H1 (cell line): Measurements from ENCODE around the gene NOC2L. TPM values are rescaled to one million over a fixed set of nuclear protein-coding genes. Genes with fewer than 3 reads are reported as not detected.

Experiments
- BACH1 ChIP-seq: IDR thresholded peaks from 2 replicates; pipeline ENCODE4 v1.6.1; 2012; ENCODE audit warnings: low read length, improper control_type of control experiment
- CHD1 ChIP-seq: IDR thresholded peaks from 2 replicates; pipeline ENCODE4 v1.6.1; 2012; ENCODE audit warnings: low read depth, low read length, improper control_type of control experiment
- CTBP2 ChIP-seq: IDR thresholded peaks from 2 replicates; pipeline ENCODE4 v1.7.0; 2011; ENCODE audit warnings: borderline replicate concordance, mild to moderate bottlenecking, moderate library complexity, mixed read lengths, low read length; ENCODE audit not compliant: insufficient read depth, insufficient read length
- FOSL1 ChIP-seq: IDR thresholded peaks from 2 replicates; pipeline ENCODE4 v1.6.1; 2011; ENCODE audit warnings: mild to moderate bottlenecking, low read depth, low read length, moderate library complexity; ENCODE audit not compliant: insufficient read depth
- HDAC2 ChIP-seq, 2 experiments: fragments of 300-600 bp in 1 of 2; sonication (generic) in 1 of 2; IDR thresholded peaks; 2 replicates each; pipeline ENCODE4 v1.6.1; 2011 to 2012; ENCODE audit warnings: low read depth in 2 of 2, low read length in 2 of 2, mild to moderate bottlenecking in 2 of 2, moderate library complexity in 2 of 2, borderline replicate concordance in 1 of 2, inconsistent platforms in 1 of 2
- KDM4A ChIP-seq: IDR thresholded peaks from one replicate; pipeline ENCODE4 v1.7.1; 2012; ENCODE audit warnings: low read depth, mild to moderate bottlenecking, moderate library complexity, low read length, inconsistent platforms; ENCODE audit not compliant: severe bottlenecking
- NRF1 ChIP-seq: IDR thresholded peaks from 2 replicates; pipeline ENCODE4 v1.6.1; 2011; ENCODE audit warnings: mild to moderate bottlenecking, low read depth, low read length, improper control_type of control experiment
- polyA plus RNA-seq, 7 experiments: library from polyadenylated mRNA; depleted of rRNA in 3 of 7; stranded (reverse) in 5 of 7; unstranded in 2 of 7; fragments of >200 nt in 5 of 7; fragments of 200-250 nt in 2 of 7; gene quantifications; 1 replicate in 5 of 7; 2 replicates in 1 of 7; 4 replicates in 1 of 7; pipeline versions ENCODE4 v1.2.1 to v1.2.3, GENCODE V29; 2011 to 2013; ENCODE audit warnings: missing spikeins in 2 of 7, mixed read lengths in 2 of 7
- total RNA-seq: library from RNA; stranded (reverse); fragmentation: NEBNext Ultra II Directional; extraction: Animal tissue kit (Norgen Biotek cat#: 25700); gene quantifications from 2 replicates; pipeline ENCODE4 v1.2.1, GENCODE V29; 2021
- TF ChIP-seq, protein P1 (sequence below): IDR thresholded peaks from 2 replicates; pipeline ENCODE4 v1.6.1; 2012; ENCODE audit warnings: inconsistent platforms

The NOC2L gene
- total and polyA plus RNA-seq, 2 of the 8 experiments (the other 6 are each of a cell fraction or from before 2014, with no cell fraction given), result 74.7 to 130 TPM

DNA sequence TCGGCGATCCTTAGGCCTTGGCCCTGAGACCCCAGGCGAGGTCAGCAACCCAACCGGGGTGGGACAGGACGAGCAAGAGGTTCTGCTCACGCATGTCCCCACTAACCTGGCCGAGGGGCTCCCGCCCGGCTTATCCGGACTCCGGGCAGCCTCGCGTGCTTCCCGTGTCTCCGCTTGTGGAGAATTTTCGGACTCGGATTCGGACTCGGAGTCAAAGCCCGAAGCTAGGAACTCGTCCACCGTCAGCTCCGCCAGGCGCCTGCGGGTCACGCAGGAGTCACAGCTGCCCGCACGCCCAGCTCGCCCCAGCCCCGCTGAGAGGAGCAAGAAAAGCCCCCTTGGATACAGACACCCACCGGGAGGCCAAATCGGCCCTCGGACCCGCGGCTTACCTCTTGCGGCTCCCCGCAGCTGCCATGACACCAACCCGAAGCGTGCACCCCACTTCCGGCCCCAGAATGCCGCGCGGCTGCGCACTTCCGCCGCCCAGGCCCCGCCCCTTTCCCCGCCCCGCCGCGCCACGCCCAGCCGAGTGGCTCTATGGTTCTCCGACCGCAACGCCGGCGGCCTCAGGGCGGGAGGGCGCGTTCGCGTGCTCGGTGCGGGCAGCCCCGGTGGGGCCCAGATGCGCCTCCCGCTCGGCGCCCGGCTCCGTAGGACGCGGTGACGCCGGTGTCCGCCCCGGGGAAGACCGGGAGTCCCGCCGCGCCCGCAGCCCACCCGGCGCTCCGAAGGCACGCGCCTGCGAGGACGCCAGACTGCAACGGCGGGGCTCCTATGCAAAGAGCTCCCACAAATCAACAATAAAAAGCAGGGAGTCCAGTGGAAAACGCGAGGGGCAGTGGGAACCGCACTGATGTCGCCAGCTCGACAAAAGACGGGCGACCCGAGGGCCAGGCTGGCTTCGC is at the start of gene NOC2L (continued):
- TF ChIP-seq FOSL1, result no peak
- 0 out of 2 replicates have a peak, but pooled peaks have one; percentile 16 for TF ChIP-seq NRF1
- TF ChIP-seq KDM4A, result peak; percentile 72
- no peak for TF ChIP-seq CHD1
- no peak for TF ChIP-seq CTBP2
- TF ChIP-seq HDAC2 (IDR thresholded peaks at IDR 0.05; ENCODE audit: borderline replicate concordance in 1 of 2, low read depth in 2 of 2, low read length in 2 of 2), result peak in 1 of 2 experiments; percentile 97; a peak in 2 of 4 replicates
- TF ChIP-seq BACH1, result no peak
- TF ChIP-seq, protein P1, sequence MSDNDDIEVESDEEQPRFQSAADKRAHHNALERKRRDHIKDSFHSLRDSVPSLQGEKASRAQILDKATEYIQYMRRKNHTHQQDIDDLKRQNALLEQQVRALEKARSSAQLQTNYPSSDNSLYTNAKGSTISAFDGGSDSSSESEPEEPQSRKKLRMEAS, result peak; percentile 80
